H1 (cell line): Measurements from ENCODE around the gene RGL2. TPM values are rescaled to one million over a fixed set of nuclear protein-coding genes. Genes with fewer than 3 reads are reported as not detected.
"Not testable (repeated sequence)": the region's sequence is repeated elsewhere in the genome, so short reads cannot be mapped to it uniquely, and the experiment has no call there.

ENCODE experiments used
- CTCF ChIA-PET: fragments of 300-600 bp; sonication (Branson Sonifier 250); formaldehyde crosslinking; loops from one replicate; lab custom pipeline; 2021; ENCODE audit not compliant: partially characterized antibody; lab: Charles Lee
- POLR2A ChIA-PET: fragments of 300-600 bp; sonication (Branson Sonifier 250); formaldehyde crosslinking; loops from one replicate; lab custom pipeline; 2021; ENCODE audit warnings: inconsistent platforms; ENCODE audit not compliant: partially characterized antibody; lab: Charles Lee
- DNase-seq, 2 experiments: peaks; one replicate each; pipeline versions ENCODE4 v3.0.0 to v3.0.0-alpha.2; 2010 to 2022; ENCODE audit warnings: low spot score in 2 of 2, low read depth in 1 of 2, mixed read lengths in 1 of 2
- FAIRE-seq: peaks from 2 replicates; lab custom pipeline; 2011; peaks lifted over from hg19 to GRCh38; lab: Jason Lieb, UNC
- H2AFZ ChIP-seq: 2 replicates; pipeline ENCODE4 v1.8.1; 2012; ENCODE audit warnings: low read length, inconsistent platforms
- H2AK5ac ChIP-seq: 2 replicates; pipeline ENCODE4 v1.6.1; 2013; ENCODE audit warnings: low read depth, low read length
- H2BK120ac ChIP-seq: replicated peaks from 2 replicates; pipeline ENCODE3; 2013; ENCODE audit warnings: low read depth, low read length, inconsistent platforms
- H2BK12ac ChIP-seq: 2 replicates; pipeline ENCODE4 v1.6.1; 2013; ENCODE audit warnings: low read depth, low read length
- H2BK15ac ChIP-seq: 2 replicates; pipeline ENCODE4 v1.6.1; 2013; ENCODE audit warnings: low read length
- H2BK20ac ChIP-seq: 2 replicates; pipeline ENCODE4 v1.6.1; 2013; ENCODE audit warnings: low read length
- H2BK5ac ChIP-seq: 2 replicates; pipeline ENCODE4 v1.6.1; 2013; ENCODE audit warnings: low read depth, low read length
- H3K14ac ChIP-seq: 2 replicates; pipeline ENCODE4 v1.6.1; 2013; ENCODE audit warnings: inconsistent platforms; ENCODE audit not compliant: insufficient read length
- H3K18ac ChIP-seq: 2 replicates; pipeline ENCODE4 v1.6.1; 2013; ENCODE audit warnings: low read length; ENCODE audit errors: extremely low read depth
- H3K23ac ChIP-seq: 2 replicates; pipeline ENCODE4 v1.6.1; 2013; ENCODE audit warnings: inconsistent platforms; ENCODE audit not compliant: insufficient read length
- H3K23me2 ChIP-seq: 2 replicates; pipeline ENCODE4 v1.6.1; 2013; ENCODE audit warnings: low read depth, low read length
- H3K27ac ChIP-seq: 2 replicates; pipeline ENCODE4 v1.6.1; 2011; ENCODE audit warnings: low read depth, low read length, inconsistent platforms
- H3K27me3 ChIP-seq, 4 experiments: replicated peaks in 1 of 4; 1 replicate in 1 of 4; 2 replicates in 3 of 4; pipeline versions ENCODE4 v1.6.1 to v1.8.1; 2011 to 2013; ENCODE audit warnings: low read length in 3 of 4, mild to moderate bottlenecking in 3 of 4, inconsistent platforms in 2 of 4, mixed read lengths in 2 of 4, moderate library complexity in 1 of 4; ENCODE audit not compliant: control insufficient read depth in 3 of 4, insufficient read depth in 3 of 4; ENCODE audit errors: extremely low read depth in 1 of 4
- H3K36me3 ChIP-seq, 4 experiments: 2 replicates each; pipeline versions ENCODE4 v1.6.1 to v1.8.1; 2011 to 2013; ENCODE audit warnings: mild to moderate bottlenecking in 4 of 4, low read length in 3 of 4, moderate library complexity in 2 of 4, control low read depth in 1 of 4, inconsistent platforms in 1 of 4; ENCODE audit not compliant: insufficient read depth in 4 of 4, control insufficient read depth in 2 of 4
- H3K4ac ChIP-seq: replicated peaks from 2 replicates; pipeline ENCODE3; 2013; ENCODE audit warnings: low read length, low read depth, mixed read lengths, inconsistent platforms; ENCODE audit not compliant: insufficient read length
- H3K4me1 ChIP-seq, 4 experiments: replicated peaks in 1 of 4; 1 replicate in 1 of 4; 2 replicates in 3 of 4; pipeline versions ENCODE4 v1.6.1 to v1.8.1; 2011 to 2013; ENCODE audit warnings: low read length in 3 of 4, inconsistent platforms in 2 of 4, mixed read lengths in 1 of 4; ENCODE audit not compliant: insufficient read depth in 4 of 4, control insufficient read depth in 3 of 4
- H3K4me2 ChIP-seq, 2 experiments: 2 replicates each; pipeline versions ENCODE4 v1.6.1 to v1.8.1; 2011 to 2013; ENCODE audit warnings: low read depth in 2 of 2, low read length in 2 of 2, control low read depth in 1 of 2, inconsistent platforms in 1 of 2, mild to moderate bottlenecking in 1 of 2; ENCODE audit not compliant: insufficient read depth in 1 of 2
- H3K4me3 ChIP-seq, 4 experiments: fragments of 200-600, 300-600 bp in 1 of 4; sonication (generic), shearing (Covaris generic), sonication (Bioruptor Twin) in 1 of 4; 2 replicates each; pipeline versions ENCODE4 v1.5.1 to v1.8.1; 2011 to 2016; ENCODE audit warnings: low read length in 4 of 4, low read depth in 3 of 4, control low read depth in 2 of 4, inconsistent platforms in 2 of 4, mild to moderate bottlenecking in 2 of 4, mixed read lengths in 1 of 4, moderate library complexity in 1 of 4; ENCODE audit not compliant: insufficient read depth in 2 of 4; ENCODE audit errors: extremely low read depth in 1 of 4
- H3K56ac ChIP-seq: replicated peaks from 2 replicates; pipeline ENCODE3; 2013; ENCODE audit warnings: low read depth, mild to moderate bottlenecking, mixed read lengths, low read length, inconsistent platforms; ENCODE audit not compliant: insufficient read length
- H3K79me1 ChIP-seq: 2 replicates; pipeline ENCODE4 v1.6.1; 2013; ENCODE audit warnings: low read depth, low read length, control low read depth
- H3K79me2 ChIP-seq, 2 experiments: 2 replicates each; pipeline versions ENCODE4 v1.6.1 to v1.8.1; 2012 to 2013; ENCODE audit warnings: low read length in 2 of 2, mild to moderate bottlenecking in 2 of 2, inconsistent platforms in 1 of 2; ENCODE audit not compliant: insufficient read depth in 2 of 2, control insufficient read depth in 1 of 2
- H3K9ac ChIP-seq, 4 experiments: replicated peaks in 1 of 4; 1 replicate in 1 of 4; 2 replicates in 3 of 4; pipeline versions ENCODE4 v1.6.1 to v1.8.1; 2011 to 2013; ENCODE audit warnings: low read depth in 3 of 4, low read length in 3 of 4, control low read depth in 2 of 4, mild to moderate bottlenecking in 2 of 4, moderate library complexity in 2 of 4, inconsistent platforms in 1 of 4; ENCODE audit errors: extremely low read depth in 1 of 4
- H3K9me3 ChIP-seq, 2 experiments: 2 replicates each; pipeline versions ENCODE4 v1.6.1 to v1.8.1; 2012 to 2013; ENCODE audit warnings: mild to moderate bottlenecking in 2 of 2, moderate library complexity in 2 of 2, control low read depth in 1 of 2, inconsistent platforms in 1 of 2, low read depth in 1 of 2, low read length in 1 of 2, mixed read lengths in 1 of 2; ENCODE audit not compliant: insufficient read depth in 2 of 2
- H4K20me1 ChIP-seq, 2 experiments: replicated peaks in 1 of 2; 2 replicates each; pipeline versions ENCODE3 to v1.8.1; 2011 to 2013; ENCODE audit warnings: inconsistent platforms in 2 of 2, low read length in 2 of 2, mild to moderate bottlenecking in 1 of 2; ENCODE audit not compliant: insufficient read depth in 2 of 2, control insufficient read depth in 1 of 2
- H4K5ac ChIP-seq: 2 replicates; pipeline ENCODE4 v1.6.1; 2013; ENCODE audit warnings: low read length, low read depth, mixed read lengths, inconsistent platforms; ENCODE audit not compliant: insufficient read length
- H4K8ac ChIP-seq: 2 replicates; pipeline ENCODE4 v1.8.0; 2013; ENCODE audit warnings: mild to moderate bottlenecking, moderate library complexity, low read length, inconsistent platforms; ENCODE audit not compliant: insufficient read depth; ENCODE audit errors: extremely low read depth
- H4K91ac ChIP-seq: replicated peaks from 2 replicates; pipeline ENCODE3; 2013; ENCODE audit warnings: low read length, mixed read lengths, inconsistent platforms; ENCODE audit not compliant: insufficient read length
- BACH1 ChIP-seq: IDR thresholded peaks from 2 replicates; pipeline ENCODE4 v1.6.1; 2012; ENCODE audit warnings: low read length, improper control_type of control experiment
- POLR2A ChIP-seq, 2 experiments: IDR thresholded peaks; 1 replicate in 1 of 2; 2 replicates in 1 of 2; pipeline ENCODE4 v1.6.1; 2011; ENCODE audit warnings: low read depth in 2 of 2, low read length in 2 of 2, mild to moderate bottlenecking in 2 of 2; ENCODE audit errors: control extremely low read depth in 1 of 2
- WGBS, 2 experiments: shearing (Covaris generic) in 1 of 2; methylation state at CpG; one replicate each; pipeline versions ENCODE4 v1.1.6 to v1.1.7; 2013 to 2015; ENCODE audit warnings: low lambda C conversion rate in 2 of 2, mixed read lengths in 2 of 2, inconsistent platforms in 1 of 2, low coverage in 1 of 2, missing lambda C conversion rate in 1 of 2; ENCODE audit not compliant: insufficient replicate concordance in 2 of 2, insufficient coverage in 1 of 2, insufficient read length in 1 of 2; ENCODE audit errors: extremely low coverage in 1 of 2, missing lambda C conversion rate in 1 of 2; 5-methylcytosine and 5-hydroxymethylcytosine counted together
- polyA plus RNA-seq, 7 experiments: library from polyadenylated mRNA; depleted of rRNA in 3 of 7; stranded (reverse) in 5 of 7; unstranded in 2 of 7; fragments of >200 nt in 5 of 7; fragments of 200-250 nt in 2 of 7; gene quantifications; 1 replicate in 5 of 7; 2 replicates in 1 of 7; 4 replicates in 1 of 7; pipeline versions ENCODE4 v1.2.1 to v1.2.3, GENCODE V29; 2011 to 2013; ENCODE audit warnings: missing spikeins in 2 of 7, mixed read lengths in 2 of 7
- total RNA-seq: library from RNA; stranded (reverse); fragmentation: NEBNext Ultra II Directional; extraction: Animal tissue kit (Norgen Biotek cat#: 25700); gene quantifications from 2 replicates; pipeline ENCODE4 v1.2.1, GENCODE V29; 2021

The RGL2 gene
- total and polyA plus RNA-seq, 2 of the 8 experiments (the other 6 are each of a cell fraction or from before 2014, with no cell fraction given) = 58.1 to 80.3 TPM

GRCh38 chr6:33275795-33276580, 22.8 kb downstream of the RGL2 start:
- DNase-seq, H4K5ac ChIP-seq, H3K9me3 ChIP-seq: not testable (repeated sequence)
- Histone ChIP-seq H3K23me2 (peaks cover 22% of the 10 kb centered on the region), H3K4me3 (peak overlapping the region; percentile 52 to 81 (median 59); a peak in 7 of 8 replicates), H3K4me2 (peak overlapping the region; percentile 86 to 96)
- TF ChIP-seq POLR2A (IDR thresholded peaks at IDR 0.05; ENCODE audit: control extremely low read depth in 1 of 2, low read depth in 2 of 2, low read length in 2 of 2) = peak in 1 of 2 experiments; percentile 71; a peak in 2 of 3 replicates
- 0 out of 2 replicates have a peak, but pooled peaks have one; percentile 40 for TF ChIP-seq BACH1
- TF ChIP-seq, all 59 proteins: peak for 2; not testable (repeated sequence) for 57
- H2AFZ ChIP-seq, H3K14ac ChIP-seq, H3K56ac ChIP-seq, H3K23ac ChIP-seq, H4K91ac ChIP-seq, H3K18ac ChIP-seq, H2BK5ac ChIP-seq, H2AK5ac ChIP-seq, H3K27ac ChIP-seq, H2BK120ac ChIP-seq, H3K4ac ChIP-seq, FAIRE-seq, H3K9ac ChIP-seq, H2BK12ac ChIP-seq, H2BK15ac ChIP-seq, H3K79me1 ChIP-seq, H2BK20ac ChIP-seq, H3K27me3 ChIP-seq, H4K8ac ChIP-seq: not testable (repeated sequence)
- Histone ChIP-seq H3K79me2 (peaks cover 26 to 38% of the 10 kb centered on the region in 2 experiments), H3K36me3 (peaks cover 16 to 48% (median 37%) of the 10 kb centered on the region in 4 experiments; a peak in 7 of 8 replicates), H3K4me1 (peaks cover 3 to 35% (median 12%) of the 10 kb centered on the region in 4 experiments), H4K20me1 (peaks cover 12 to 19% of the 10 kb centered on the region in 2 experiments)
- ChIA-PET POLR2A (interaction anchor here (0.6 to 12.0 kb wide), 30 partner anchors 7 to 305 kb away, joined by 3 to 337 read pairs (median 4); partner anchors contain the start of genes HSD17B8, PFDN6, RGL2 and RING1), CTCF (interaction anchor here (0.6 to 8.0 kb wide), 5 partner anchors 14 to 340 kb away, joined by 3 to 81 read pairs (median 7); partner anchors contain the start of genes PFDN6, RGL2, TAPBP and WDR46)
- 85% methylated on average over 16 of the region's 16 CpGs; no CpG with 5 or more reads in 1 of the 2 experiments for WGBS, 2 experiments
